Thyroid gland (tissue), 4 donors: ENCODE data around the gene MEMO1. TPM values are rescaled to one million over a fixed set of nuclear protein-coding genes. Genes with fewer than 3 reads are reported as not detected.
"Not testable (repeated sequence)": the region's sequence is repeated elsewhere in the genome, so short reads cannot be mapped to it uniquely, and the experiment has no call there.

ENCODE experiments used
- DNase-seq, 2 donors: peaks; one replicate each; pipeline ENCODE4 v3.0.0-alpha.2; 2019
- H3K27ac ChIP-seq, 3 donors: fragments of 200-600 bp; sonication (generic); 1 replicate in 2 of 3; 2 replicates in 1 of 3; pipeline ENCODE4 v1.5.1; 2016 to 2019; ENCODE audit warnings: mild to moderate bottlenecking in 1 of 3, moderate library complexity in 1 of 3
- H3K27me3 ChIP-seq: fragments of 200-600 bp; sonication (generic); one replicate; pipeline ENCODE4 v1.5.1; 2019
- H3K36me3 ChIP-seq, 2 donors: fragments of 200-600 bp; sonication (generic); one replicate each; pipeline ENCODE4 v1.5.1; 2016 to 2019
- H3K4me1 ChIP-seq, 2 donors: fragments of 200-600 bp; sonication (generic); one replicate each; pipeline ENCODE4 v1.5.1; 2017 to 2019
- H3K4me3 ChIP-seq, 3 donors: fragments of 200-600 bp; sonication (generic); replicated peaks in 1 of 3; 1 replicate in 2 of 3; 2 replicates in 1 of 3; pipeline ENCODE4 v1.5.1; 2016; ENCODE audit warnings: mild to moderate bottlenecking in 1 of 3
- H3K9me3 ChIP-seq: fragments of 200-600 bp; sonication (generic); one replicate; pipeline ENCODE4 v1.5.1; 2017
- CTCF ChIP-seq, 6 experiments: fragments of 200-600 bp in 3 of 6; fragments of 450-650 bp in 3 of 6; sonication (generic) in 3 of 6; IDR thresholded peaks; one replicate each; pipeline ENCODE4 v1.5.1; 2016 to 2019; ENCODE audit warnings: antibody characterized with exemption in 6 of 6, mild to moderate bottlenecking in 2 of 6, inconsistent platforms in 1 of 6, moderate library complexity in 1 of 6
- POLR2A ChIP-seq, 2 donors: fragments of 450-650 bp; IDR thresholded peaks; one replicate each; pipeline ENCODE4 v1.6.1; 2017; ENCODE audit warnings: antibody characterized with exemption in 2 of 2, mild to moderate bottlenecking in 2 of 2, moderate library complexity in 1 of 2
- WGBS, 2 donors: methylation state at CpG; one replicate each; pipeline ENCODE4 v1.1.5; 2017; 5-methylcytosine and 5-hydroxymethylcytosine counted together
- intact Hi-C: fragments of 100-400 bp; cut with DNase I; formaldehyde crosslinking; loops from one replicate; pipeline ENCODE4 v1.15.1; 2023
- total RNA-seq, 4 donors: library from RNA; depleted of rRNA; stranded (reverse); fragments of >200 nt; gene quantifications; one replicate each; pipeline ENCODE4 v1.2.3, GENCODE V29; 2016

MEMO1 gene
- total RNA-seq, 4 donors from 2014 or later: 16.3 to 28.7 (median 27.4) TPM

- intact Hi-C loops: no loop called here
- H3K27ac ChIP-seq: no peak overlapping the region
These were observed 157.3 kb downstream of the MEMO1 start for GRCh38 chr2:31853521-31853920.

GRCh38 chr2:31842150-31842549 is 168.7 kb downstream of the MEMO1 start:
- H3K4me1 ChIP-seq, intact Hi-C loops, H3K36me3 ChIP-seq, H3K27me3 ChIP-seq, H3K4me3 ChIP-seq, H3K27ac ChIP-seq, DNase-seq, H3K9me3 ChIP-seq: not testable (repeated sequence)
- WGBS, 2 donors: 100% methylated on average over 5 of the region's 5 CpGs

More at GRCh38 chr2:31853521-31853920, 157.3 kb downstream of the MEMO1 start:
- H3K36me3 ChIP-seq: no peaks in the 10 kb centered on the region
- no peak overlapping the region for H3K4me3 ChIP-seq
- H3K27me3 ChIP-seq: no peaks in the 10 kb centered on the region
- H3K4me1 ChIP-seq: no peaks in the 10 kb centered on the region
- H3K9me3 ChIP-seq: no peaks in the 10 kb centered on the region
- no peak for DNase-seq
- no peak for TF ChIP-seq CTCF (IDR thresholded peaks at IDR 0.05)
- TF ChIP-seq POLR2A (IDR thresholded peaks at IDR 0.05): no peak

GRCh38 chr2:31835450-31835849 is 175.4 kb downstream of the MEMO1 start:
- Histone ChIP-seq H3K27ac (no peak overlapping the region), H3K4me3 (no peak overlapping the region), H3K36me3 (no peaks in the 10 kb centered on the region), H3K9me3 (no peaks in the 10 kb centered on the region), H3K4me1 (no peaks in the 10 kb centered on the region), H3K27me3 (no peaks in the 10 kb centered on the region)
- TF ChIP-seq POLR2A (IDR thresholded peaks at IDR 0.05): no peak
- no peak for TF ChIP-seq CTCF (IDR thresholded peaks at IDR 0.05)
- intact Hi-C loops: no loop called here
- 90 to 96% methylated on average over 1 of the region's 1 CpG for WGBS, 2 donors
- no peak for DNase-seq

- Histone ChIP-seq H3K9me3 (no peaks in the 10 kb centered on the region), H3K4me1 (no peaks in the 10 kb centered on the region), H3K36me3 (no peaks in the 10 kb centered on the region), H3K27me3 (no peaks in the 10 kb centered on the region), H3K27ac (no peak overlapping the region), H3K4me3 (no peak overlapping the region)
- TF ChIP-seq CTCF (IDR thresholded peaks at IDR 0.05) (no peak), POLR2A (IDR thresholded peaks at IDR 0.05) (no peak)
- WGBS, 2 donors: 89 to 95% methylated on average over 5 of the region's 5 CpGs
- intact Hi-C loops: no loop called here
- no peak for DNase-seq
These were observed 178.4 kb downstream of the MEMO1 start for GRCh38 chr2:31832363-31832762.

GRCh38 chr2:31831585-31831984 is 179.2 kb downstream of the MEMO1 start:
- H3K4me1 ChIP-seq: no peaks in the 10 kb centered on the region
- H3K27ac ChIP-seq: no peak overlapping the region
- H3K9me3 ChIP-seq: no peaks in the 10 kb centered on the region
- H3K36me3 ChIP-seq: no peaks in the 10 kb centered on the region
- DNase-seq: no peak
- no peaks in the 10 kb centered on the region for H3K27me3 ChIP-seq
- H3K4me3 ChIP-seq: no peak overlapping the region
- WGBS, 2 donors: 94 to 96% methylated on average over 2 of the region's 2 CpGs
- TF ChIP-seq POLR2A (IDR thresholded peaks at IDR 0.05): no peak
- no peak for TF ChIP-seq CTCF (IDR thresholded peaks at IDR 0.05)
- intact Hi-C loops: no loop called here

- Histone ChIP-seq H3K4me1 (no peaks in the 10 kb centered on the region), H3K36me3 (no peaks in the 10 kb centered on the region), H3K27me3 (no peaks in the 10 kb centered on the region), H3K4me3 (no peak overlapping the region), H3K9me3 (no peaks in the 10 kb centered on the region), H3K27ac (no peak overlapping the region)
- 83 to 92% methylated on average over 2 of the region's 2 CpGs for WGBS, 2 donors
- intact Hi-C loops: no loop called here
- TF ChIP-seq POLR2A (IDR thresholded peaks at IDR 0.05): no peak
- TF ChIP-seq CTCF (IDR thresholded peaks at IDR 0.05): no peak
- DNase-seq: no peak
These were observed 181.9 kb downstream of the MEMO1 start for GRCh38 chr2:31828891-31829290.
